HG03196 (cell line): ENCODE data around the gene GPHN.
"Not testable (repeated sequence)": the region's sequence is repeated elsewhere in the genome, so short reads cannot be mapped to it uniquely, and the experiment has no call there.

Experiments
- ATAC-seq: cut with Tn5 transposase; IDR thresholded peaks from one replicate; pipeline ENCODE4 v1.9.1; 2021; ENCODE audit not compliant: unreplicated experiment

GPHN gene

GRCh38 chr14:66758031-66758613 is 250.2 kb downstream of the GPHN start:
- ATAC-seq, result no peak

- no peak for ATAC-seq
Observed at GRCh38 chr14:66772146-66772545, 264.2 kb downstream of the GPHN start.

GRCh38 chr14:66782853-66783252 is 274.9 kb downstream of the GPHN start:
- no peak for ATAC-seq

- no peak for ATAC-seq
Observed at GRCh38 chr14:66790101-66790500, 282.2 kb downstream of the GPHN start.

GRCh38 chr14:66802962-66803361 is 295.0 kb downstream of the GPHN start:
- ATAC-seq, result no peak

- ATAC-seq, result no peak
Observed at GRCh38 chr14:66804141-66804540, 296.2 kb downstream of the GPHN start.

GRCh38 chr14:66813636-66814035 is 305.7 kb downstream of the GPHN start:
- ATAC-seq, result no peak

- ATAC-seq, result no peak
Observed at GRCh38 chr14:66815687-66816086, 307.7 kb downstream of the GPHN start.

GRCh38 chr14:66824251-66824650 is 316.3 kb downstream of the GPHN start:
- no peak for ATAC-seq

GRCh38 chr14:66827182-66827581 is 319.2 kb downstream of the GPHN start:
- no peak for ATAC-seq

GRCh38 chr14:66831173-66831572 is 323.2 kb downstream of the GPHN start:
- ATAC-seq, result no peak

GRCh38 chr14:66833816-66834215 is 325.9 kb downstream of the GPHN start:
- no peak for ATAC-seq

GRCh38 chr14:66837436-66837835 is 329.5 kb downstream of the GPHN start:
- ATAC-seq, result not testable (repeated sequence)

GRCh38 chr14:66842911-66843512 is 335.1 kb downstream of the GPHN start:
- ATAC-seq, result no peak

GRCh38 chr14:66850258-66850888 is 342.4 kb downstream of the GPHN start:
- no peak for ATAC-seq

- no peak for ATAC-seq
Observed at GRCh38 chr14:66853311-66853710, 345.4 kb downstream of the GPHN start.

GRCh38 chr14:66857867-66858266 is 349.9 kb downstream of the GPHN start:
- no peak for ATAC-seq

GRCh38 chr14:66859063-66859671 is 351.2 kb downstream of the GPHN start:
- ATAC-seq, result no peak

- ATAC-seq, result no peak
Observed at GRCh38 chr14:66881596-66881995, 373.6 kb downstream of the GPHN start.

- ATAC-seq, result no peak
Observed at GRCh38 chr14:66884149-66884548, 376.2 kb downstream of the GPHN start.

- ATAC-seq, result no peak
Observed at GRCh38 chr14:66900719-66901118, 392.8 kb downstream of the GPHN start.

GRCh38 chr14:66910311-66910840 is 402.4 kb downstream of the GPHN start:
- no peak for ATAC-seq
